Liver (tissue), 9 donors: ENCODE data around the gene ETFDH. TPM values are rescaled to one million over a fixed set of nuclear protein-coding genes. Genes with fewer than 3 reads are reported as not detected.

Experiments used
- DNase-seq: peaks from one replicate; pipeline ENCODE4 v3.0.0-alpha.2; 2017; ENCODE audit warnings: low spot score
- H3K27ac ChIP-seq, 2 donors: one replicate each; pipeline ENCODE4 v1.7.0; 2013; ENCODE audit warnings: inconsistent platforms in 2 of 2, low read length in 2 of 2, control low read depth in 1 of 2, low read depth in 1 of 2, mild to moderate bottlenecking in 1 of 2
- H3K27me3 ChIP-seq, 4 donors: one replicate each; pipeline versions ENCODE4 v1.6.1 to v1.7.0; 2013; ENCODE audit warnings: low read length in 3 of 4, inconsistent platforms in 1 of 4, mild to moderate bottlenecking in 1 of 4, moderate library complexity in 1 of 4; ENCODE audit not compliant: control insufficient read depth in 4 of 4, insufficient read depth in 4 of 4
- H3K36me3 ChIP-seq, 4 donors: one replicate each; pipeline versions ENCODE4 v1.6.1 to v1.7.0; 2013; ENCODE audit warnings: low read length in 3 of 4, mild to moderate bottlenecking in 3 of 4, low read depth in 1 of 4, moderate library complexity in 1 of 4; ENCODE audit not compliant: control insufficient read depth in 4 of 4, insufficient read depth in 3 of 4
- H3K4me1 ChIP-seq, 4 donors: one replicate each; pipeline versions ENCODE4 v1.6.1 to v1.7.0; 2013; ENCODE audit warnings: low read length in 3 of 4, mild to moderate bottlenecking in 3 of 4, moderate library complexity in 1 of 4; ENCODE audit not compliant: control insufficient read depth in 4 of 4, insufficient read depth in 4 of 4
- H3K4me3 ChIP-seq, 3 donors: one replicate each; pipeline versions ENCODE4 v1.6.1 to v1.7.0; 2013; ENCODE audit warnings: low read length in 3 of 3, control low read depth in 1 of 3, low read depth in 1 of 3, mild to moderate bottlenecking in 1 of 3
- H3K9ac ChIP-seq, 2 donors: one replicate each; pipeline ENCODE4 v1.7.0; 2013; ENCODE audit warnings: low read length in 2 of 2, mild to moderate bottlenecking in 2 of 2, moderate library complexity in 2 of 2, control low read depth in 1 of 2, low read depth in 1 of 2
- H3K9me3 ChIP-seq, 4 donors: one replicate each; pipeline versions ENCODE4 v1.6.1 to v1.7.0; 2013; ENCODE audit warnings: low read length in 3 of 4; ENCODE audit not compliant: control insufficient read depth in 4 of 4
- ATF3 ChIP-seq: IDR thresholded peaks from 2 replicates; pipeline ENCODE4 v1.6.1; 2016; ENCODE audit warnings: antibody characterized with exemption
- EGR1 ChIP-seq, 2 donors: IDR thresholded peaks; 2 replicates each; pipeline ENCODE4 v1.6.1; 2016 to 2018; ENCODE audit warnings: antibody characterized with exemption in 2 of 2, low read depth in 2 of 2
- FOXA1 ChIP-seq: IDR thresholded peaks from 2 replicates; pipeline ENCODE4 v1.6.1; 2016; ENCODE audit warnings: antibody characterized with exemption
- FOXA2 ChIP-seq: IDR thresholded peaks from 2 replicates; pipeline ENCODE4 v1.6.1; 2016; ENCODE audit warnings: antibody characterized with exemption
- HNF4A ChIP-seq, 2 donors: conservative IDR thresholded peaks; 2 replicates each; pipeline ENCODE4 v1.6.1; 2016; ENCODE audit warnings: antibody characterized with exemption in 2 of 2, mild to moderate bottlenecking in 2 of 2
- JUND ChIP-seq, 2 donors: IDR thresholded peaks; 2 replicates each; pipeline ENCODE4 v1.6.1; 2016; ENCODE audit warnings: antibody characterized with exemption in 2 of 2
- NR2F2 ChIP-seq: IDR thresholded peaks from 2 replicates; pipeline ENCODE4 v1.6.1; 2016; ENCODE audit warnings: antibody characterized with exemption
- SP1 ChIP-seq: IDR thresholded peaks from 2 replicates; pipeline ENCODE4 v1.6.1; 2018; ENCODE audit warnings: antibody characterized with exemption, mild to moderate bottlenecking
- TAF1 ChIP-seq: conservative IDR thresholded peaks from 2 replicates; pipeline ENCODE4 v1.6.1; 2016; ENCODE audit warnings: antibody characterized with exemption, mild to moderate bottlenecking
- WGBS: extraction: QIAGEN DNeasy Blood & Tissue Kit; methylation state at CpG from one replicate; pipeline ENCODE4 v1.1.7; 2013; 5-methylcytosine and 5-hydroxymethylcytosine counted together
- polyA plus RNA-seq, 2 donors: library from polyadenylated mRNA; stranded (reverse) in 1 of 2; unstranded in 1 of 2; fragments of 200-250 nt in 1 of 2; fragments of >200 nt in 1 of 2; fragmentation: Nextera tagmentation in 1 of 2; extraction: Ambion mirVana in 1 of 2; gene quantifications; one replicate each; pipeline versions ENCODE4 v1.2.1 to v1.2.3, GENCODE V29; 2013 to 2015
- total RNA-seq, 2 donors: library from RNA; depleted of rRNA; stranded (reverse); fragments of >200 nt; gene quantifications; one replicate each; pipeline ENCODE4 v1.2.3, GENCODE V29; 2014
- TF ChIP-seq, protein P1 (sequence below): IDR thresholded peaks from 2 replicates; pipeline ENCODE4 v1.6.1; 2016; ENCODE audit warnings: antibody characterized with exemption
- TF ChIP-seq, protein P2 (sequence below): IDR thresholded peaks from 2 replicates; pipeline ENCODE4 v1.6.1; 2016; ENCODE audit warnings: antibody characterized with exemption, mild to moderate bottlenecking
- donor health status: healthy.
- donor health status: healthy.
- donor health status: healthy.
- donor health status: healthy.
- donor health status: healthy.

Gene ETFDH
- total and polyA plus RNA-seq, 4 donors: 40.7 to 151 (median 117) TPM

- peaks cover 0 to 10% (median 7%) of the 10 kb centered on the region in 4 donors for H3K36me3 ChIP-seq
- no peaks in the 10 kb centered on the region for H3K27me3 ChIP-seq
- DNase-seq: no peak
- no peak overlapping the region for H3K27ac ChIP-seq
- 84% methylated on average over 4 of the region's 4 CpGs for WGBS
- TF ChIP-seq TAF1: no peak
- TF ChIP-seq HNF4A (conservative IDR thresholded peaks at IDR 0.05): no peak
- TF ChIP-seq, protein P1, sequence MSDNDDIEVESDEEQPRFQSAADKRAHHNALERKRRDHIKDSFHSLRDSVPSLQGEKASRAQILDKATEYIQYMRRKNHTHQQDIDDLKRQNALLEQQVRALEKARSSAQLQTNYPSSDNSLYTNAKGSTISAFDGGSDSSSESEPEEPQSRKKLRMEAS: no peak
- TF ChIP-seq SP1: no peak
- no peak for TF ChIP-seq ATF3
- no peak overlapping the region for H3K9ac ChIP-seq
- no peaks in the 10 kb centered on the region for H3K9me3 ChIP-seq
- no peak overlapping the region for H3K4me3 ChIP-seq
- peaks cover 0 to 18% (median 6%) of the 10 kb centered on the region in 4 donors for H3K4me1 ChIP-seq
Observed at GRCh38 chr4:158724637-158725036, 52.5 kb downstream of the ETFDH start.

GRCh38 chr4:158726633-158727032 lies 54.5 kb downstream of the ETFDH start:
- DNase-seq: no peak
- Histone ChIP-seq H3K9ac (no peak overlapping the region), H3K4me3 (no peak overlapping the region), H3K9me3 (no peaks in the 10 kb centered on the region), H3K27ac (no peak overlapping the region), H3K4me1 (peaks cover 0 to 14% (median 6%) of the 10 kb centered on the region in 4 donors), H3K36me3 (no peaks in the 10 kb centered on the region), H3K27me3 (no peaks in the 10 kb centered on the region)
- WGBS: 83% methylated on average over 6 of the region's 6 CpGs
- no peak for TF ChIP-seq FOXA1
- no peak for TF ChIP-seq NR2F2

DNA sequence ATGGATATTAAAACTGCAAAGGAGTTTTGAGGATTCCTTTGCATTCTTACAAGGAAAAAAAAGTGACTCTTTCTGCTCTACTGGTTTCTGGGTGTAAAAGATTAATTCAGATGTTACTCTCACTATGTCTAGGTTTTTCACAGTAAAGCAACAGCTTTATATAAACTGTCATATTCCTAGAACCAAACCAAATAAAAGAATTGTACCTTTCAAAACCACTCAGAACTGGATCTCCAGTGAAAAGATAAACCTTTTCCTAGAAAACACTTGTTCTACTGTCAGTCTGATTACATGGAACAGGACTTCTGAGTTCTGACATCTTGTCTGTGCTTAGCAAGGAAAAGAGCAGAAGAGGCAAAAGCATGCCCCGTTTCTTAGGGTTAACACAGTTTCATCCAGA lies 56.1 kb downstream of the ETFDH start:
- peaks cover 0 to 3% (median 0%) of the 10 kb centered on the region in 4 donors for H3K4me1 ChIP-seq
- no peaks in the 10 kb centered on the region for H3K9me3 ChIP-seq
- H3K27me3 ChIP-seq: no peaks in the 10 kb centered on the region
- no peak overlapping the region for H3K9ac ChIP-seq
- WGBS: 77% methylated on average over 1 of the region's 1 CpG
- no peak overlapping the region for H3K27ac ChIP-seq
- TF ChIP-seq EGR1 (IDR thresholded peaks at IDR 0.05; ENCODE audit: low read depth in 2 of 2) (no peak), JUND (IDR thresholded peaks at IDR 0.05) (no peak), FOXA2 (no peak), FOXA1 (no peak)
- TF ChIP-seq, protein P2, sequence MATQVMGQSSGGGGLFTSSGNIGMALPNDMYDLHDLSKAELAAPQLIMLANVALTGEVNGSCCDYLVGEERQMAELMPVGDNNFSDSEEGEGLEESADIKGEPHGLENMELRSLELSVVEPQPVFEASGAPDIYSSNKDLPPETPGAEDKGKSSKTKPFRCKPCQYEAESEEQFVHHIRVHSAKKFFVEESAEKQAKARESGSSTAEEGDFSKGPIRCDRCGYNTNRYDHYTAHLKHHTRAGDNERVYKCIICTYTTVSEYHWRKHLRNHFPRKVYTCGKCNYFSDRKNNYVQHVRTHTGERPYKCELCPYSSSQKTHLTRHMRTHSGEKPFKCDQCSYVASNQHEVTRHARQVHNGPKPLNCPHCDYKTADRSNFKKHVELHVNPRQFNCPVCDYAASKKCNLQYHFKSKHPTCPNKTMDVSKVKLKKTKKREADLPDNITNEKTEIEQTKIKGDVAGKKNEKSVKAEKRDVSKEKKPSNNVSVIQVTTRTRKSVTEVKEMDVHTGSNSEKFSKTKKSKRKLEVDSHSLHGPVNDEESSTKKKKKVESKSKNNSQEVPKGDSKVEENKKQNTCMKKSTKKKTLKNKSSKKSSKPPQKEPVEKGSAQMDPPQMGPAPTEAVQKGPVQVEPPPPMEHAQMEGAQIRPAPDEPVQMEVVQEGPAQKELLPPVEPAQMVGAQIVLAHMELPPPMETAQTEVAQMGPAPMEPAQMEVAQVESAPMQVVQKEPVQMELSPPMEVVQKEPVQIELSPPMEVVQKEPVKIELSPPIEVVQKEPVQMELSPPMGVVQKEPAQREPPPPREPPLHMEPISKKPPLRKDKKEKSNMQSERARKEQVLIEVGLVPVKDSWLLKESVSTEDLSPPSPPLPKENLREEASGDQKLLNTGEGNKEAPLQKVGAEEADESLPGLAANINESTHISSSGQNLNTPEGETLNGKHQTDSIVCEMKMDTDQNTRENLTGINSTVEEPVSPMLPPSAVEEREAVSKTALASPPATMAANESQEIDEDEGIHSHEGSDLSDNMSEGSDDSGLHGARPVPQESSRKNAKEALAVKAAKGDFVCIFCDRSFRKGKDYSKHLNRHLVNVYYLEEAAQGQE: no peak
- H3K4me3 ChIP-seq: no peak overlapping the region
- DNase-seq: no peak
- no peaks in the 10 kb centered on the region for H3K36me3 ChIP-seq
